H7 (cell line): Measurements from ENCODE around the gene HADH. TPM values are rescaled to one million over a fixed set of nuclear protein-coding genes. Genes with fewer than 3 reads are reported as not detected.
A peak's percentile ranks its signal among the peaks of the same experiment; 100 is the strongest.

ENCODE experiments used
- DNase-seq: peaks from one replicate; pipeline ENCODE4 v3.0.0; 2012
- H3K27me3 ChIP-seq: 2 replicates; pipeline ENCODE4 v1.6.0; 2011; ENCODE audit warnings: mild to moderate bottlenecking, low read length; ENCODE audit not compliant: control insufficient read depth, insufficient read depth
- H3K36me3 ChIP-seq: replicated peaks from 2 replicates; pipeline ENCODE4 v1.5.1; 2011; ENCODE audit warnings: low read length; ENCODE audit not compliant: control insufficient read depth, insufficient read depth
- H3K4me3 ChIP-seq: 2 replicates; pipeline ENCODE4 v1.5.1; 2011; ENCODE audit warnings: low read depth, mild to moderate bottlenecking, control low read depth, low read length, moderate library complexity; ENCODE audit not compliant: insufficient read depth
- total RNA-seq: library from RNA; depleted of rRNA; stranded (reverse); fragments of >200 nt; shearing (Covaris generic); gene quantifications from 2 replicates; pipeline ENCODE4 v1.2.3, GENCODE V29; 2014

The HADH gene
- total RNA-seq, 1 experiment from 2014 or later, result 14.5 TPM

GRCh38 chr4:107978716-107979451, 10.8 kb upstream of the HADH start:
- no peak for DNase-seq
- Histone ChIP-seq H3K36me3 (no peaks in the 10 kb centered on the region), H3K27me3 (no peaks in the 10 kb centered on the region), H3K4me3 (no peak overlapping the region)

DNA sequence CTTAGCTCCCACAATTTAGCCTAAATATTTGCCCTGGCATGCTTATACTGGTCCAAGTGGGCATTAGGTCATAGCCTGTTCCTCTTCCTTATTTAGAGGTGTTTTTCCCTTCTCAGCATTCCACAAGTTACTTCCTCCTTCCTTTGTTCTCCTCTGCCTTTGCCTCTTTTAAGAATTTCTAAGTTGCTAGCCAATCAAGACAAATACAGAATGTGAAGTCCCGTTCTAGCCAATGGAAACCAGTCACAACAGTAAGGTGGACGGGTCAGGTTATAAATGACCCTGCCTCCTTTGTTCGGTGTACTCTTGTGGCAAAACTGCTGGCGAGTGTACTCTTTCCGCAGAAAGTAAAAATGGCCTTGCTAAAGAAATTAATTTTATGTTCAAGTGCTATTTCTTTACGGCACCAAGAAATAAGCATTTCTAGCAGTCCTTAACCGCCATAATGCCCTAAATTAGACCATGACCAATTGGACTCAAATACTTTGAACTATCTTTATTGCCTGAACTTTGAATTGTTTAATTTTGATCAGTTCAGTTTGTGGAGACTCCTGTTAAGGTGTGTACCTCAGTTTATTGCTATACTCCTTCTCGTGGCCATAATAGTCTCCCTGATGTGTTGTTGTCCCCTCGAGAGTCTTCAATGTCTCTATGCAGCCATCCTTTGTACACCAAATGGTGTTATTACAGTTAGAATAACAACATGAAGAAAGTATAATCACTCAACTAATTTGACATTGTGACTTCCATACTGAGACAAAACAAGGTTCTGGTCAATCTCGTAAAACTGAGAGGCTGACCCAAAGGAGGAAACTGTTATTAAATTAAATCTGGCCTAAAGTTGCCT, 1.6 kb upstream of the HADH start:
- H3K27me3 ChIP-seq, result no peaks in the 10 kb centered on the region
- no peak for DNase-seq
- no peak overlapping the region for H3K4me3 ChIP-seq
- H3K36me3 ChIP-seq, result no peaks in the 10 kb centered on the region

DNA sequence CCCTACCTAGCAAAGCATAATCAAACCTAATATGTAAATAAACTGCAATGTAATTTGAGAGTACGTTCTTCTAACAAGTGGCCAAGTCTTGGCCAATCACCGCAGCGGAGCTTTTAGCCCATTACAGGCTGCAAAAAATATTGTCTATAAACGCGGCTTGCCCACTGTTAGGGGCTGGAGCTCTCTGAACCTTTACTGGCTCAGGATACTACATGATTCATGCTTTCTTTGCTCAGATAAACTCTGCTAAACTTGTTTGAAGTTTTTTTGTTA, 990 bp upstream of the HADH start:
- no peak overlapping the region for H3K4me3 ChIP-seq
- no peaks in the 10 kb centered on the region for H3K36me3 ChIP-seq
- no peak for DNase-seq
- no peaks in the 10 kb centered on the region for H3K27me3 ChIP-seq

GRCh38 chr4:107989162-107989536, 540 bp upstream of the HADH start:
- Histone ChIP-seq H3K27me3 (no peaks in the 10 kb centered on the region), H3K36me3 (no peaks in the 10 kb centered on the region), H3K4me3 (peak overlapping the region; percentile 79)
- DNase-seq, result no peak

DNA sequence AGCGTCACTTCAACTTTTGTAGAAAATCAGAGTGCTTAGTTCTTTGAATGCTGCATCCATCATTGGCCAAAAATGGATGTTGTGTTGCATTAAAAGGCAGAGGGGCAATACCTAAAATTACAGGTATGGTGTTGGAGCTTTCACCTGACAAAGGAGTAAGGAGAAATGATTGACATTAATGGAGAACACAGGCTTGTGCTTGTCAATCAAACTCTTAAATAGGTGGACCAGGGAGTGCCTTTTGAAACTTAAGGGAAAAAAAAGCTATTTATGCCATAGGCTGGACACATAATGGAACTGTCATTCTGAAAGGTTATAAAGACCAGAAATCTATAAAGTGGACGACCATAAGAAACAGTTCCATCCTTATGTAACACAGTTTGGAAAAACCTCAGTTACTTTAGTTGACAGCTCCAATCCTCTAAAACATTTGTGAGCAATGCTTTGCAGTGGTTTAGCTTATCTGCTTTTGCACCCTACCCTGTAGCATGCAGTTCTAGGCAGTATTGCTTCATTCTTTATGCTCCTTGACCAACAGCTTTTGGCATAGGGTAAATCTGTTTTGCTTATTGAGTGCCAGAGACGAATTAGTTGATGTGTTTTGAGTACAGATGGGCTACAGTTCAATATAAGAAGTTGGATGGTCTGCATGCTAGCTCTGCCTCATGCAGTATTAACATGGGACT, 2.4 kb downstream of the HADH start:
- DNase-seq, result no peak
- Histone ChIP-seq H3K36me3 (no peaks in the 10 kb centered on the region; the same call in 1 of the 2 replicates), H3K27me3 (no peaks in the 10 kb centered on the region), H3K4me3 (no peak overlapping the region)

GRCh38 chr4:107993969-107994368, 4.3 kb downstream of the HADH start:
- H3K36me3 ChIP-seq, result no peaks in the 10 kb centered on the region; the same call in 1 of the 2 replicates
- no peaks in the 10 kb centered on the region for H3K27me3 ChIP-seq
- no peak overlapping the region for H3K4me3 ChIP-seq
- no peak for DNase-seq

GRCh38 chr4:107994894-107995293, 5.2 kb downstream of the HADH start:
- no peaks in the 10 kb centered on the region for H3K27me3 ChIP-seq
- no peak for DNase-seq
- no peaks in the 10 kb centered on the region; the same call in 1 of the 2 replicates for H3K36me3 ChIP-seq
- no peak overlapping the region for H3K4me3 ChIP-seq

DNA sequence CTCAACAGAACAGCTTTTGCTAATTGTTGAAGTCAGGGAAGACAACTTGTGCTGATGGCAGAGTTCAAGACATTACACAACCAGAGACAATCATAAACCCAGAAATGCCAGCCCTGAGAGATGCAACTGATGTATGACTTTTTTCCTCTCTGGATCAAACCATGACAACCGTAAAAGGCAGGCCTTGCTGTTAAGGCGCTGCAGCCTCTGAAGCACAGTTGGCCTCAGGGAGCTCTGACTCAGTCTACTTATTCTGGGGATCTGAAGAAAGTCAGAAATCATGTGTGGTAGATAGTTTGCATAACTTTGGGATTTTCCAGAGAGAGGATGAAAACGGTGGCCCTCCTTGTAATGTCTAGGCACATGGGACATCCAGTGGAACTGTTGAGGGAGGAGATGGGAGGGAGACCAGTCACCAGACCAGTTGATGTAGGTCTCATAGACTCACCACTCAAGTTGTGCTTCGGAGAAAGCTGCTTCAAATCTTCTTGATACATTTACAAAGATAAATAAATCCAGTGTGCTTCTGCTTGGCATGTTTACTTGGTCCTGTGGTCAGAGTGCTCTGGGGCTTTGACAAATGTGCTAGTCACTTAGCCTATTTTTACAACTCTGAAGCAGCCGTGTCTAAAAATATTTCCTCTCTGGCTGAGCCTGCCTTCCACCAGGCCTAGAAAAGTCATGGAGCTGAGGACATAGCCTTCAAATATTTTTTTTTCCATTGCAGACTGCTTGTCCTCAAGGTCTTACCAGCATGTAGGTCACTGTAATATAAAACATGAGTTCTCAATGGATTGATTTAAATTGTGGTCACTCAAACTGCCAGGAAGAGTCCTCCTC, 7.5 kb downstream of the HADH start:
- Histone ChIP-seq H3K36me3 (no peaks in the 10 kb centered on the region; the same call in 1 of the 2 replicates), H3K4me3 (no peak overlapping the region), H3K27me3 (no peaks in the 10 kb centered on the region)
- DNase-seq, result no peak

DNA sequence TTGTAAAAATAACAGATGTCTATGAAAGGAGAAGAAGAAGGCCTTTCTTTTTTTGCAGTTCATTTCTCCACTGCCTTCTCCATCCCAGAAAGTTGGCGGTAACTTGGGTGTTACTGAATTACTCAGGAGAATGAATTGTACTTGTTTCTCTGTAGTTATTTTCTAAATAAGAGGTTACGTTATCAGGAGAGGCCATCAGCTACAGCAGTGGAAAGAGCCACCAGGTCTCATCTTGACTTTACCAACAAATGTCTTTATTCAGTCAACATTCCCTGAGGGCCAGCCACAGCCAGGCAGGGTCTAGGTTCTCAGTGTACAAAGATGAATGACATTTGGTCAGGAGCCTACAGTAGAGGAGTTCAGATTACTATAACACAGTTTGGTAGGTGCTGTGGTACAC, 8.1 kb downstream of the HADH start:
- no peak for DNase-seq
- Histone ChIP-seq H3K36me3 (no peaks in the 10 kb centered on the region; the same call in 1 of the 2 replicates), H3K27me3 (no peaks in the 10 kb centered on the region), H3K4me3 (no peak overlapping the region)

DNA sequence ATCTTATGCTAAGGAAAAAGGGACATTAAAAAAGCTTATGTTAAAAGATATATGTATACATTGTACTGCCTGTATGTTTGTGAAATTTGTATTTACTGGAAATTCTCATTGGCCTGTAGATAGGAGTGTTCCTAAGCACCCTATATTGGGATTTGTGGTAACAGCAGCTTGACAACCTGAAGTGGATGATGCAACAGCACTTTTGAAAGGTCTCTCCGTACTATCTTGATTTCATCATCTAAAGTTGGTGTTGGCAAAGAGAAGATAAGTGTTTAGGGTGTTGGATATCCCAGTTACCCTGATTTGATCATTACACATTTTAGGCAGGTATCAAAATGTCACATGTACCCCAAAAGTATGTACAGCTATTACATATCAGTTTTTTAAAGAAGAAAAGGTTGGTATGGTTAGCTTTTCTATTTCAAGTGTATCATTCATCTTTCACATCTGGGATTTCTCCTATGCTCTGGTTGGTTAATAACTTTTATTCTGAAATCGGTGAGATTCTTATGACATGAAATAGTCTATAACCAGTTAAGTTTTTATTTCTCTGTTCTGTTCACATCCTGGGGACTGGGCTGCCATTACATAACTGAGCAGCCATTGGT, 10.3 kb downstream of the HADH start:
- DNase-seq, result no peak
- Histone ChIP-seq H3K4me3 (no peak overlapping the region), H3K36me3 (no peaks in the 10 kb centered on the region; the same call in 1 of the 2 replicates), H3K27me3 (no peaks in the 10 kb centered on the region)

DNA sequence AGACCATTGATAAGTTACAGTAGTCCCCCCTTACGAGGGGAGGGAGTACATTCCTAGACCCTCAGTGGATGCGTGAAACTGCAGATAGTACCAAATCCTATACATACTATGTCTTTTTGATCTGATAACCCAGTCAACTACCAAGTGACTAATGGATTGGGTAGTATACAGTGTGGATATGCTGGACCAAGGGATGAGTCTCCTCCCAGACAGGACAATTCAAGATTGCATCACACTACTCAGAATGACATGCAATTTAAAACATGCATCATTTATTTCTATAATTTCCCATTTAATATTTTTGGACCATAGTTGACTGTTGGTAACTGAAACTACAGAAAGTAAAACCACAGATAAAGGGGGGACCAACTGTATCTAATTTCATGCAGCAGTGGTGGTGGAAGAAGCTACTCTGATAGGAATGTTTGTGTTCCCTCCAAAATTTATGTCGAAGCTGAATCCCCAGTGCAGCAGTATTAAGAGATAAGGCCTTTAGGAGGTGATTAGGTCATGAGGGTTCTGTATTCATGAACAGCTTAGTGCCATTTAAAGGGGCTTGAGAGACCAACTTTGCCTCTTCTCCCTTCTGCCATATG, 11.9 kb downstream of the HADH start:
- Histone ChIP-seq H3K27me3 (no peaks in the 10 kb centered on the region), H3K4me3 (no peak overlapping the region), H3K36me3 (no peaks in the 10 kb centered on the region; the same call in 1 of the 2 replicates)
- DNase-seq, result no peak

DNA sequence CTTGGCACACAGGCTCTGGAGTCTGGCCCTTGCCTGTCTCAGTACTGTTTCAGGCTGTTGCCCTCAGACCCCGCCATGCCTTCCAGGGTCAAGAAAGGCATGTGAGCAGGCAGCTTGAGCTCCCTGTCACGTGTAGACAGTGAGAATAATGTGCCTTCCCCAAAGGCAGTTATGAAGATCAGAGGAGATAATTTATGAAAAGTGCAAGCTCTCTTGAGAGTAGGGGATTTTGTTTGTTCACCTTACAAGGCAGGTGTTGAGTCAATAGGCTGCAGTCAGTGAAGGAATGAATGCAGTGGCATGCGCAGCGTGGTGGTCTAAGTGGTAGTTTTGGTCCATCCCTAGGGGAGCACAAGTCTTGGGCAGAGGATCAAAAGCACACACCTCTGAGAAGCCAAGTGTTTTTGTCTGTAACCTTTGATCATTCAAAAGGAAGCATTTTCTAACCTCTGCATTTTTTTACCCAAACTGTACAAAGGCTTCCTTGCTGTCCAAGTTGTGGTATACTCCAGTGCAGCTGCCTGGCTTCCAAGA, 14.4 kb downstream of the HADH start:
- no peak overlapping the region for H3K4me3 ChIP-seq
- DNase-seq, result no peak
- no peaks in the 10 kb centered on the region for H3K27me3 ChIP-seq
- H3K36me3 ChIP-seq, result no peaks in the 10 kb centered on the region; the same call in 1 of the 2 replicates

DNA sequence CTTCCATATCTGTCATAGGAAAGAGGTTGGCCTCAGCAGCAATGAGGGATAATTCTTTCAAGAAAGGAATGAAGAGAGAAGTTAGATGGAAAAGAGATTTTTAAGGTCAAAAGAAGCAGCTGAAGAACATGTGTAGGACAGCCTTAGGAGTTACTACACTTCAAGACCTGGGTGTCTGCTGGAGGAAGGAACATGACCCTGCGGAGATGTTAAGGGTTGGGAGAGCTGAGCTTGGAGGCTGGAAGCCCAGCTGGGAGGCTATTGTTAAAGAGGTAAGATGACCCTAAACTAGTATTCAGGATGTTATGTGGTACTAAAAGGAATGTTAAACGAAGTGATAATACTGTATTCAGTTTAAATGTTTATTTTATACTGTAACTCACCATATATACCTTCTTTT, 15.0 kb downstream of the HADH start:
- no peaks in the 10 kb centered on the region for H3K27me3 ChIP-seq
- no peaks in the 10 kb centered on the region; the same call in 1 of the 2 replicates for H3K36me3 ChIP-seq
- H3K4me3 ChIP-seq, result no peak overlapping the region
- DNase-seq, result no peak
